CD4-positive, CD25-positive, alpha-beta regulatory T cell (primary cell): ENCODE results near the gene ADAT3. TPM values are rescaled to one million over a fixed set of nuclear protein-coding genes. Genes with fewer than 3 reads are reported as not detected.

Source experiments
- ATAC-seq, 2 donors: fragments of 150-1000 bp; cut with Tn5 transposase; one replicate each; pipeline ENCODE4 v1.10.0; 2021; ENCODE audit warnings: low read depth in 2 of 2, moderate number of reproducible peaks in 2 of 2, moderate library complexity in 1 of 2
- DNase-seq, 3 donors: peaks; one replicate each; pipeline versions ENCODE4 v3.0.0 to v3.0.0-alpha.2; 2012 to 2022; ENCODE audit warnings: mixed read lengths in 1 of 3
- H3K27ac ChIP-seq: one replicate; pipeline ENCODE4 v1.7.0; 2013; ENCODE audit warnings: mild to moderate bottlenecking, low read length; ENCODE audit not compliant: insufficient read depth, poor library complexity, severe bottlenecking
- H3K27me3 ChIP-seq: one replicate; pipeline ENCODE4 v1.7.0; 2013; ENCODE audit warnings: low read length; ENCODE audit not compliant: control insufficient read depth, insufficient read depth
- H3K36me3 ChIP-seq: one replicate; pipeline ENCODE4 v1.7.0; 2013; ENCODE audit warnings: mild to moderate bottlenecking, low read length, moderate library complexity; ENCODE audit not compliant: control insufficient read depth, insufficient read depth
- H3K4me1 ChIP-seq: 2 replicates; pipeline ENCODE4 v1.7.0; 2013; ENCODE audit warnings: mild to moderate bottlenecking, low read length; ENCODE audit not compliant: insufficient read depth, control insufficient read depth, poor library complexity, severe bottlenecking
- H3K4me3 ChIP-seq: one replicate; pipeline ENCODE4 v1.7.0; 2013; ENCODE audit warnings: low read depth, mild to moderate bottlenecking, low read length, moderate library complexity
- H3K9me3 ChIP-seq, 2 experiments: 1 replicate in 1 of 2; 2 replicates in 1 of 2; pipeline ENCODE4 v1.7.0; 2013; ENCODE audit warnings: low read length in 2 of 2, mild to moderate bottlenecking in 1 of 2, moderate library complexity in 1 of 2; ENCODE audit not compliant: control insufficient read depth in 2 of 2
- H3K27ac Mint-ChIP-seq, 3 donors: one replicate each; pipeline ENCODE4 v1.8.0; 2020 to 2022; ENCODE audit warnings: mild to moderate bottlenecking in 3 of 3, mixed read lengths in 3 of 3, moderate library complexity in 2 of 3
- H3K27me3 Mint-ChIP-seq: one replicate; pipeline ENCODE4 v1.8.0; 2022; ENCODE audit warnings: mild to moderate bottlenecking, mixed read lengths
- H3K36me3 Mint-ChIP-seq: one replicate; pipeline ENCODE4 v1.8.0; 2020; ENCODE audit warnings: mixed read lengths
- H3K4me1 Mint-ChIP-seq, 4 donors: one replicate each; pipeline ENCODE4 v1.8.0; 2020 to 2022; ENCODE audit warnings: mixed read lengths in 4 of 4, mild to moderate bottlenecking in 1 of 4
- H3K4me3 Mint-ChIP-seq, 4 donors: one replicate each; pipeline ENCODE4 v1.8.0; 2020 to 2022; ENCODE audit warnings: mild to moderate bottlenecking in 4 of 4, mixed read lengths in 4 of 4, moderate library complexity in 3 of 4
- H3K9me3 Mint-ChIP-seq, 7 donors: one replicate each; pipeline ENCODE4 v1.8.0; 2020 to 2022; ENCODE audit warnings: mixed read lengths in 7 of 7, mild to moderate bottlenecking in 3 of 7, moderate library complexity in 2 of 7
- polyA plus RNA-seq, 4 donors: library from polyadenylated mRNA; unstranded; fragments of 300-500 nt; fragmentation: Illumina TruSeq; gene quantifications; one replicate each; pipeline ENCODE4 v1.2.3, GENCODE V29; 2021
- total RNA-seq: library from RNA; stranded (reverse); gene quantifications from one replicate; pipeline ENCODE4 v1.2.3, GENCODE V29; 2022

The ADAT3 gene
- total RNA-seq (6.9 TPM), polyA plus RNA-seq (1 to 10 TPM; 4.4 to 8.8 (median 6.0) TPM)

- H3K4me3 Mint-ChIP-seq: peak within 1 kb of the TSS; percentile 92 to 97 (median 94)
- no peaks in the 10 kb centered on the region for H3K36me3 ChIP-seq
- H3K36me3 Mint-ChIP-seq: no peaks in the 10 kb centered on the region
- DNase-seq (peak; percentile 94 to 99 (median 97)), ATAC-seq (peak; percentile 96 to 98)
- H3K27ac ChIP-seq: peak within 1 kb of the TSS; percentile 73
- H3K27me3 Mint-ChIP-seq: no peaks in the 10 kb centered on the region
- H3K27ac Mint-ChIP-seq: peak within 1 kb of the TSS; percentile 92 to 97 (median 92)
- peaks cover 0 to 2% (median 0%) of the 10 kb centered on the region in 7 donors for H3K9me3 Mint-ChIP-seq
- no peaks in the 10 kb centered on the region for H3K27me3 ChIP-seq
- H3K4me1 ChIP-seq: peaks cover 16% of the 10 kb centered on the region
- peaks cover 0 to 38% (median 3%) of the 10 kb centered on the region in 4 donors for H3K4me1 Mint-ChIP-seq
- H3K4me3 ChIP-seq: peak within 1 kb of the TSS; percentile 77
- H3K9me3 ChIP-seq: no peaks in the 10 kb centered on the region
Observed at GRCh38 chr19:1905110-1905862, at the start of gene ADAT3, which contains the start of gene SCAMP4. TSS of gene ADAT3 (plus strand) at chr19:1905399. CDS start at chr19:1912048, 6,649 bp downstream. TSS of gene SCAMP4 (plus strand) at chr19:1905399. CDS start at chr19:1915020, 9,621 bp downstream.

GRCh38 chr19:1855828-1856255, 49.4 kb upstream of the ADAT3 start:
- H3K9me3 Mint-ChIP-seq: no peaks in the 10 kb centered on the region
- H3K4me1 Mint-ChIP-seq: peaks cover 0 to 61% (median 18%) of the 10 kb centered on the region in 4 donors
- peak in 1 of 2 donors; percentile 10 for ATAC-seq
- peaks cover 96% of the 10 kb centered on the region for H3K4me1 ChIP-seq
- DNase-seq: peak in 2 of 3 donors; percentile 34 to 75
- H3K27me3 ChIP-seq: no peaks in the 10 kb centered on the region
- peak overlapping the region; percentile 59 for H3K4me3 ChIP-seq
- peak overlapping the region; percentile 83 to 90 (median 86) for H3K27ac Mint-ChIP-seq
- H3K27me3 Mint-ChIP-seq: no peaks in the 10 kb centered on the region
- H3K36me3 Mint-ChIP-seq: peaks cover 3% of the 10 kb centered on the region
- peak overlapping the region; percentile 81 for H3K27ac ChIP-seq
- H3K36me3 ChIP-seq: no peaks in the 10 kb centered on the region
- H3K9me3 ChIP-seq: no peaks in the 10 kb centered on the region
- peak overlapping the region; percentile 86 to 91 (median 90) for H3K4me3 Mint-ChIP-seq

DNA sequence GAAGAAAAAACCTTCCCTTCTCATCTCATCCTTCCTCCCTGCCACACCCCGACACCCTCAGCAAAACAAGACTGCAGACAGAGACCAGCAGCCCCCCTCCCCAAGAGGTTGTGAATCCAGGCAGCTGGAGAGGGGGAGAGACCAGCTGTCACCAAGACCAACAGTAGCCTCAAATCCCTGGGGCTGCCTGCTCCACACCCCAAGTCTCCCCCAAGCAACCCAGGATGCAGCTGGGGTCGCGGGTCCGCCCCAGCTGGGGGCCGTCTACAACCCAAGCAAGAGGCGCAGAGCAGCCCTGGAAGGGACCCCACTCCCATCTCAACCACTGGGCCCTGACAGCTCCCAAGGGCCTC, 48.9 kb upstream of the ADAT3 start:
- H3K9me3 ChIP-seq: no peaks in the 10 kb centered on the region
- H3K4me1 ChIP-seq: peaks cover 98% of the 10 kb centered on the region
- peaks cover 0 to 61% (median 19%) of the 10 kb centered on the region in 4 donors for H3K4me1 Mint-ChIP-seq
- peak overlapping the region; percentile 86 to 91 (median 90) for H3K4me3 Mint-ChIP-seq
- peak overlapping the region; percentile 59 for H3K4me3 ChIP-seq
- no peak for ATAC-seq
- DNase-seq: peak in 1 of 3 donors; percentile 45
- H3K27ac ChIP-seq: peak overlapping the region; percentile 81
- peaks cover 3% of the 10 kb centered on the region for H3K36me3 Mint-ChIP-seq
- no peaks in the 10 kb centered on the region for H3K9me3 Mint-ChIP-seq
- H3K36me3 ChIP-seq: no peaks in the 10 kb centered on the region
- peak overlapping the region; percentile 83 to 90 (median 86) for H3K27ac Mint-ChIP-seq
- H3K27me3 Mint-ChIP-seq: no peaks in the 10 kb centered on the region
- H3K27me3 ChIP-seq: no peaks in the 10 kb centered on the region

DNA sequence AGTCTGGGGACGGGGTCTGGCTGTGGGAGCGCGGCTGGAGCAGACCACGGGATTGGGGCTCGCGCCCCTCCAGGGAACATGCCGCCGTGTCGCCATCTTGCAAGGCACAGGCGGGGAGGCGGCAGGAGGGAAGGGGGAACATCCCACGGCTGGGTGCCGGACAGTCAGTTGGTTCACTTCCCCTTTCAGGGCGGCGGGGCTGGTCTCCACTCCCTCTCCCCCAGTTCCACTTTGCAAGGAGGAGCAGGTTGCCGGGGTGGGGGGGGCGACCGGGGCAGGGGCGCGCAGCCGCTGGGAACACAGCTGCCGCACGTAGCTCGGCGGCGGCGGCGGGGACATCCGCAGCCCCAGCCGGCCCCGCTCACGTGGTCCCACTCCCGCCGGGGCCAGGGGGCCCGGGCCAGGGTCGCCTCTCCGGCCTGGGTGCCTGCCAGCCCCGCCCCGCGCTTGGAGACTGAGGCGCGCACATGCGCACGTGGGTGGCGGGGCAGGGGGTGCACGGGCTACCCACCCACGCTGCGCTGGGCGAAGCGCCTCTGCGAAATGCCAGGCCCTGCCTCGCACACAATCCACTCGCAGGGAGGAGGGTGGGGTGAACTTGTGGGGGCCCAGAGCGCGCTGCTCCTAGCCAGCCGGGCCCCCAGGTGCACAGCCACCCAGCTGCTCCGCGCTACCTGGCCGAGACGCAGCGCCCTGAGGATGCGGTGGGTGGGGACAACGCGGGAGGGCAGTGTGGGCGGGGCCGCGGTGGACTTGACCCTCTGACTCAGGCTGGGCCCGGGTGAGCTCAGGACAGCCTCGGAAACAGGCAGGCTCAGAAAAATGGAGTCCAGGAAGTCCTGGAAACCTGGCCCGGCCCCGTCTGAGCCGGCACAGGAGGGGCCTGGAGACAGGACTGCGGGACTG, 48.2 kb upstream of the ADAT3 start:
- H3K9me3 Mint-ChIP-seq: no peaks in the 10 kb centered on the region
- H3K4me1 ChIP-seq: peaks cover 98% of the 10 kb centered on the region
- DNase-seq (peak in 2 of 3 donors; percentile 45 to 54), ATAC-seq (peak; percentile 4 to 14)
- peaks cover 0 to 65% (median 22%) of the 10 kb centered on the region in 4 donors for H3K4me1 Mint-ChIP-seq
- H3K27me3 Mint-ChIP-seq: no peaks in the 10 kb centered on the region
- H3K27ac ChIP-seq: peak overlapping the region; percentile 81
- peaks cover 3% of the 10 kb centered on the region for H3K36me3 Mint-ChIP-seq
- H3K4me3 Mint-ChIP-seq: peak overlapping the region; percentile 86 to 91 (median 90)
- H3K36me3 ChIP-seq: no peaks in the 10 kb centered on the region
- no peaks in the 10 kb centered on the region for H3K9me3 ChIP-seq
- no peaks in the 10 kb centered on the region for H3K27me3 ChIP-seq
- peak overlapping the region in 2 of 3 donors; percentile 20 to 90 for H3K27ac Mint-ChIP-seq
- H3K4me3 ChIP-seq: peak overlapping the region; percentile 59

- H3K36me3 ChIP-seq: no peaks in the 10 kb centered on the region
- H3K36me3 Mint-ChIP-seq: peaks cover 3% of the 10 kb centered on the region
- H3K27me3 Mint-ChIP-seq: no peaks in the 10 kb centered on the region
- H3K9me3 Mint-ChIP-seq: no peaks in the 10 kb centered on the region
- H3K4me1 Mint-ChIP-seq: peaks cover 0 to 64% (median 25%) of the 10 kb centered on the region in 4 donors
- ATAC-seq (no peak), DNase-seq (no peak)
- peak overlapping the region; percentile 59 to 88 (median 79) for H3K4me3 Mint-ChIP-seq
- no peaks in the 10 kb centered on the region for H3K9me3 ChIP-seq
- H3K27ac Mint-ChIP-seq: peak overlapping the region; percentile 38 to 79 (median 75)
- H3K4me1 ChIP-seq: peaks cover 95% of the 10 kb centered on the region
- H3K27ac ChIP-seq: peak overlapping the region; percentile 81
- no peak overlapping the region for H3K4me3 ChIP-seq
- H3K27me3 ChIP-seq: no peaks in the 10 kb centered on the region
Observed at GRCh38 chr19:1857648-1858326, 47.4 kb upstream of the ADAT3 start.

GRCh38 chr19:1858412-1859081, 46.7 kb upstream of the ADAT3 start:
- no peaks in the 10 kb centered on the region for H3K27me3 ChIP-seq
- no peak for ATAC-seq
- no peaks in the 10 kb centered on the region for H3K27me3 Mint-ChIP-seq
- no peak for DNase-seq
- no peaks in the 10 kb centered on the region for H3K9me3 ChIP-seq
- peak overlapping the region; percentile 59 to 88 (median 69) for H3K4me3 Mint-ChIP-seq
- peaks cover 87% of the 10 kb centered on the region for H3K4me1 ChIP-seq
- peak overlapping the region; percentile 81 for H3K27ac ChIP-seq
- H3K36me3 ChIP-seq: no peaks in the 10 kb centered on the region
- H3K27ac Mint-ChIP-seq: peak overlapping the region; percentile 38 to 73 (median 43)
- H3K36me3 Mint-ChIP-seq: peaks cover under 1% of the 10 kb centered on the region
- no peaks in the 10 kb centered on the region for H3K9me3 Mint-ChIP-seq
- no peak overlapping the region for H3K4me3 ChIP-seq
- peaks cover 0 to 58% (median 21%) of the 10 kb centered on the region in 4 donors for H3K4me1 Mint-ChIP-seq
